ENCODE measurements around the gene TBCA.

Gene TBCA

GRCh38 chr5:77698920-77699319 is 77.2 kb downstream of the TBCA start:
- H3K36me3 ChIP-seq (ENCODE audit: insufficient read depth, low read depth, low read length) = peaks cover 26% of the 10 kb centered on the region
- no peak overlapping the region for H3K27ac ChIP-seq (ENCODE audit: low read length)
- peaks cover 6% of the 10 kb centered on the region for H3K4me1 ChIP-seq (ENCODE audit: insufficient read depth, low read length)
- no peaks in the 10 kb centered on the region for H3K27me3 ChIP-seq (ENCODE audit: insufficient read depth, low read length)
- peaks cover 4% of the 10 kb centered on the region for H3K9me3 ChIP-seq (ENCODE audit: insufficient read depth, low read depth, low read length)
- H3K9ac ChIP-seq (ENCODE audit: low read depth, low read length) = no peak overlapping the region
- no peak overlapping the region for H3K4me3 ChIP-seq (ENCODE audit: low read length)

GRCh38 chr5:77697692-77698091 is 78.4 kb downstream of the TBCA start:
- Histone ChIP-seq H3K9ac (ENCODE audit: low read depth, low read length) (no peak overlapping the region), H3K36me3 (ENCODE audit: insufficient read depth, low read depth, low read length) (peaks cover 20% of the 10 kb centered on the region), H3K4me3 (ENCODE audit: low read length) (no peak overlapping the region), H3K4me1 (ENCODE audit: insufficient read depth, low read length) (peaks cover 6% of the 10 kb centered on the region), H3K27me3 (ENCODE audit: insufficient read depth, low read length) (no peaks in the 10 kb centered on the region), H3K9me3 (ENCODE audit: insufficient read depth, low read depth, low read length) (peaks cover 4% of the 10 kb centered on the region), H3K27ac (ENCODE audit: low read length) (no peak overlapping the region)

- Histone ChIP-seq H3K27ac (ENCODE audit: low read length) (no peak overlapping the region), H3K4me3 (ENCODE audit: low read length) (no peak overlapping the region), H3K36me3 (ENCODE audit: insufficient read depth, low read depth, low read length) (peaks cover 22% of the 10 kb centered on the region), H3K4me1 (ENCODE audit: insufficient read depth, low read length) (peaks cover 6% of the 10 kb centered on the region), H3K9ac (ENCODE audit: low read depth, low read length) (no peak overlapping the region), H3K27me3 (ENCODE audit: insufficient read depth, low read length) (no peaks in the 10 kb centered on the region), H3K9me3 (ENCODE audit: insufficient read depth, low read depth, low read length) (peaks cover 4% of the 10 kb centered on the region)
These were observed 80.0 kb downstream of the TBCA start for GRCh38 chr5:77696120-77696519.

GRCh38 chr5:77693913-77694312 is 82.2 kb downstream of the TBCA start:
- Histone ChIP-seq H3K9ac (ENCODE audit: low read depth, low read length) (no peak overlapping the region), H3K4me1 (ENCODE audit: insufficient read depth, low read length) (peaks cover 6% of the 10 kb centered on the region; the same call in 1 of the 2 replicates), H3K36me3 (ENCODE audit: insufficient read depth, low read depth, low read length) (peaks cover 29% of the 10 kb centered on the region), H3K9me3 (ENCODE audit: insufficient read depth, low read depth, low read length) (peaks cover 4% of the 10 kb centered on the region), H3K4me3 (ENCODE audit: low read length) (no peak overlapping the region), H3K27me3 (ENCODE audit: insufficient read depth, low read length) (no peaks in the 10 kb centered on the region), H3K27ac (ENCODE audit: low read length) (no peak overlapping the region)

GRCh38 chr5:77683171-77683732 is 92.9 kb downstream of the TBCA start:
- Histone ChIP-seq H3K27me3 (ENCODE audit: insufficient read depth, low read length) (no peaks in the 10 kb centered on the region), H3K4me3 (ENCODE audit: low read length) (no peak overlapping the region), H3K4me1 (ENCODE audit: insufficient read depth, low read length) (no peaks in the 10 kb centered on the region; the same call in 1 of the 2 replicates), H3K36me3 (ENCODE audit: insufficient read depth, low read depth, low read length) (no peaks in the 10 kb centered on the region; the same call in 1 of the 2 replicates), H3K27ac (ENCODE audit: low read length) (no peak overlapping the region), H3K9me3 (ENCODE audit: insufficient read depth, low read depth, low read length) (no peaks in the 10 kb centered on the region), H3K9ac (ENCODE audit: low read depth, low read length) (no peak overlapping the region)

- Histone ChIP-seq H3K4me3 (ENCODE audit: low read length) (no peak overlapping the region), H3K27me3 (ENCODE audit: insufficient read depth, low read length) (peaks cover 9% of the 10 kb centered on the region; the same call in 1 of the 2 replicates), H3K27ac (ENCODE audit: low read length) (no peak overlapping the region), H3K4me1 (ENCODE audit: insufficient read depth, low read length) (no peaks in the 10 kb centered on the region), H3K9me3 (ENCODE audit: insufficient read depth, low read depth, low read length) (no peaks in the 10 kb centered on the region), H3K9ac (ENCODE audit: low read depth, low read length) (no peak overlapping the region), H3K36me3 (ENCODE audit: insufficient read depth, low read depth, low read length) (no peaks in the 10 kb centered on the region)
These were observed 105.6 kb downstream of the TBCA start for GRCh38 chr5:77670526-77670925.

GRCh38 chr5:77669677-77670076 is 106.5 kb downstream of the TBCA start:
- Histone ChIP-seq H3K27ac (ENCODE audit: low read length) (no peak overlapping the region), H3K4me1 (ENCODE audit: insufficient read depth, low read length) (no peaks in the 10 kb centered on the region), H3K36me3 (ENCODE audit: insufficient read depth, low read depth, low read length) (no peaks in the 10 kb centered on the region), H3K9me3 (ENCODE audit: insufficient read depth, low read depth, low read length) (no peaks in the 10 kb centered on the region), H3K9ac (ENCODE audit: low read depth, low read length) (no peak overlapping the region), H3K4me3 (ENCODE audit: low read length) (no peak overlapping the region), H3K27me3 (ENCODE audit: insufficient read depth, low read length) (peaks cover 9% of the 10 kb centered on the region; the same call in 1 of the 2 replicates)

- H3K36me3 ChIP-seq (ENCODE audit: insufficient read depth, low read depth, low read length) = no peaks in the 10 kb centered on the region
- 0 out of 2 replicates have a peak, but pooled peaks cover 10% of the 10 kb centered on the region for H3K27me3 ChIP-seq (ENCODE audit: insufficient read depth, low read length)
- H3K4me1 ChIP-seq (ENCODE audit: insufficient read depth, low read length) = no peaks in the 10 kb centered on the region
- no peak overlapping the region for H3K27ac ChIP-seq (ENCODE audit: low read length)
- no peak overlapping the region for H3K9ac ChIP-seq (ENCODE audit: low read depth, low read length)
- H3K9me3 ChIP-seq (ENCODE audit: insufficient read depth, low read depth, low read length) = no peaks in the 10 kb centered on the region
- no peak overlapping the region for H3K4me3 ChIP-seq (ENCODE audit: low read length)
These were observed 112.9 kb downstream of the TBCA start for GRCh38 chr5:77663090-77663863.

- 0 out of 2 replicates have a peak, but pooled peaks cover 10% of the 10 kb centered on the region for H3K27me3 ChIP-seq (ENCODE audit: insufficient read depth, low read length)
- H3K9ac ChIP-seq (ENCODE audit: low read depth, low read length) = no peak overlapping the region
- H3K4me3 ChIP-seq (ENCODE audit: low read length) = no peak overlapping the region
- no peaks in the 10 kb centered on the region for H3K4me1 ChIP-seq (ENCODE audit: insufficient read depth, low read length)
- H3K36me3 ChIP-seq (ENCODE audit: insufficient read depth, low read depth, low read length) = no peaks in the 10 kb centered on the region
- no peaks in the 10 kb centered on the region for H3K9me3 ChIP-seq (ENCODE audit: insufficient read depth, low read depth, low read length)
- no peak overlapping the region for H3K27ac ChIP-seq (ENCODE audit: low read length)
These were observed 113.5 kb downstream of the TBCA start for GRCh38 chr5:77662635-77663034.

- no peak overlapping the region for H3K4me3 ChIP-seq (ENCODE audit: low read length)
- no peaks in the 10 kb centered on the region for H3K4me1 ChIP-seq (ENCODE audit: insufficient read depth, low read length)
- no peaks in the 10 kb centered on the region for H3K36me3 ChIP-seq (ENCODE audit: insufficient read depth, low read depth, low read length)
- H3K27me3 ChIP-seq (ENCODE audit: insufficient read depth, low read length) = peaks cover 22% of the 10 kb centered on the region
- H3K27ac ChIP-seq (ENCODE audit: low read length) = no peak overlapping the region
- H3K9ac ChIP-seq (ENCODE audit: low read depth, low read length) = no peak overlapping the region
- no peaks in the 10 kb centered on the region for H3K9me3 ChIP-seq (ENCODE audit: insufficient read depth, low read depth, low read length)
These were observed 117.5 kb downstream of the TBCA start for GRCh38 chr5:77658662-77659061.

- Histone ChIP-seq H3K9me3 (ENCODE audit: insufficient read depth, low read depth, low read length) (no peaks in the 10 kb centered on the region), H3K4me1 (ENCODE audit: insufficient read depth, low read length) (no peaks in the 10 kb centered on the region), H3K4me3 (ENCODE audit: low read length) (no peak overlapping the region), H3K27ac (ENCODE audit: low read length) (no peak overlapping the region), H3K27me3 (ENCODE audit: insufficient read depth, low read length) (peaks cover 84% of the 10 kb centered on the region), H3K9ac (ENCODE audit: low read depth, low read length) (no peak overlapping the region), H3K36me3 (ENCODE audit: insufficient read depth, low read depth, low read length) (no peaks in the 10 kb centered on the region)
These were observed 124.8 kb downstream of the TBCA start for GRCh38 chr5:77651343-77651742.

GRCh38 chr5:77650686-77651085 is 125.5 kb downstream of the TBCA start:
- Histone ChIP-seq H3K36me3 (ENCODE audit: insufficient read depth, low read depth, low read length) (no peaks in the 10 kb centered on the region), H3K4me3 (ENCODE audit: low read length) (no peak overlapping the region), H3K4me1 (ENCODE audit: insufficient read depth, low read length) (no peaks in the 10 kb centered on the region), H3K27ac (ENCODE audit: low read length) (no peak overlapping the region), H3K9ac (ENCODE audit: low read depth, low read length) (no peak overlapping the region), H3K27me3 (ENCODE audit: insufficient read depth, low read length) (peaks cover 89% of the 10 kb centered on the region), H3K9me3 (ENCODE audit: insufficient read depth, low read depth, low read length) (no peaks in the 10 kb centered on the region)

All from iPS-20b (cell line).